HG02870 (cell line): Measurements from ENCODE around the gene ASTN2.
"Not testable (repeated sequence)": the region's sequence is repeated elsewhere in the genome, so short reads cannot be mapped to it uniquely, and the experiment has no call there.

Experiments used
- ATAC-seq: cut with Tn5 transposase; IDR thresholded peaks from one replicate; pipeline ENCODE4 v1.9.1; 2021; ENCODE audit warnings: mild to moderate bottlenecking, moderate library complexity; ENCODE audit not compliant: unreplicated experiment

The ASTN2 gene

GRCh38 chr9:116837018-116837989 is 577.6 kb downstream of the ASTN2 start:
- no peak for ATAC-seq

DNA sequence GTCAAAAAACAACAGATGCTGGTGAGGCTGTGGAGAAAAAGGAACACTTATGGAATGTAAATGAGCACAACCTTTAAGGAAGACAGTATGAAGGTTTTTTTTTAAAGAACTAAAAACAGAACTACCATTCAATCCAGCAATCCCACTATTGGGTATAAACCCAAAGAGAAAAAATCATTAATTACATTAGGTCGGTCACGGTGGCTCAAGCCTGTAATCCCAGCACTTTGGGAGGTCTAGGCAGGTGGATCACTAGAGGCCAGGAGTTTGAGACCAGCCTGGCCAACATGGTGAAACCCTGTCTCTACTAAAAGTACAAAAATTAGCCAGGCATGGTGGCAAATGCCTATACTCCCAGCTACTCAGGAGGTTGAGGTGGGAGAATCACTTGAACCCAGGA is 584.5 kb downstream of the ASTN2 start:
- not testable (repeated sequence) for ATAC-seq

DNA sequence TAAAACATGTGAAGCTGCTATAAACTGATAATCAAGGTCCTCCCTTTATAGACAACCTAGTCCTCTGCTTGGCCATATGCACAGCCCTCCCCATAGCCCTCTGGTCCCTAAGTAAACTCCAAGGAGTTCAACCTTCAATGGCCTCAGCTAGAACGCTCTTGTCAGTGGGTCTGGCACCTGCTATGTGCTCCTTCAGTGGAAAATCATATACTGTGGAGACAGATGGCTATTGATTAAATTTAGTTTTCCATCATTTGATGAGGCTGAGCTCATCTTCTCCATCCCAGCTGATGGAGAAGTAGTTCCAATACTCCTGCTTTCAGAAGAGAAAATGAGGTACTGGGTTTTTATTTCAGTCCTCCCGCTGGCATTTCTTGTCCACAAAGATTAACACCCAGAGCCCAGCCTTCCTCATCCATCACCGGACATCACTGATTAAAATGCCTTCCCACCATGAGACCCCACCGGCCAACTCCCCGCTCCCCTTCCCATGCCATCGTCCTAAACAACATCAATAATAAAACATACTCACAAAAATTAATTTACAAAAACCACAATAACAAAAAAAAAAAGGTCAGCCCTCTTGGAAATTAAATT is 593.1 kb downstream of the ASTN2 start:
- ATAC-seq = no peak

DNA sequence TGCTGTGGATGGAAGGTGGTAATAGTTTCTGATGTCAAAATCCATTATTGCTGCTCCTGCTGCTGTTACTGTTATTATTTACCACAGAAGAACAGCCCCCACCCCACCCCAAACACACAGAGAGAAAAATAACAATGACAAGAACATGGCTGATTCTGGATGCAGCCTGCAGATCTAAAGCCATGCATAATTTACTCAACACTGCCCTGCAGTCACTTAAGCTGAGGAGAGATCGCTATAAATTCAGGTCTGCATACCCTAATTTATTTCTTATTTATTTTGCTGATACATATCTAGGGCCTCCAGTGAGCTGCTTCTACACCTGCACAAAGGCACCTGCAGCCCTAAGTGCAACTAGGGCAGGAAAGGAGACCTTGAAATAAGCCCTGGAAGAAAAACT is 595.7 kb downstream of the ASTN2 start:
- ATAC-seq = no peak

DNA sequence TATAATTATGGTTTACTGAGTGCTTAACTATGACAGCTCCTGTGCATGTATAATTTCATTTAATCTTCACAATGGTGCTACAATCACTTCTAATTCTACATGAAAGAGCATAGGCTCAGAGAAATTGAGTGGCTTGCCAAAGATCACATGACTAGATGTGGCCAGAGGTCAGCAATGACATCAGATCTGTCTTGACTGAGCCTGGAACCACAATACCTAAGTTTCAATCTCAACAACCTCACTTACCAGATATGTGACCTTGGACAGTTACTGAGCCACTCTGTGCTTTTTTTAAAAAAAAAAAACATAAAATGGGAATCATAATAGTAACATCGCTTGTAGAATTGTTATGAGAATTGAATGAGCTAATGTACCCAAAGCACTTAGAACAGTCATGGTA is 597.1 kb downstream of the ASTN2 start:
- peak; percentile 75 for ATAC-seq

DNA sequence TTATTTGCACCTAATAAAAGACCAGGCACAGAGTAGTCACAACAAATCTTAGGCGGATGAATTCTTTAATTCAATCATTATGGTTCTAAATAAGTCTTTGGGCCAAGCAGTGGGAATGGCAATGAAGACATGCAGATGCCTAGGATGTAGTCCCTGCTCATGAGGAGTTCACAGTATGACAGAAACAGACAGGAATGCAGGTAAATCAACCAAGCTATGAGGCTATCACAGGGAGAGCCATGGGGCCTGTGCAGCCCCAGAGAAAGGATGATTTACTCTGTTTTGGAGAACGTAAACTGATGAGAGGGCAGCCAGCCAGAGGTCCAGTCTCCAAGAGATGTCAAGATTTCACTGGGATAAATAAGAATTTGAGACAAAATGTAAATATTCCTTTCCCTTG is 598.4 kb downstream of the ASTN2 start:
- no peak for ATAC-seq

DNA sequence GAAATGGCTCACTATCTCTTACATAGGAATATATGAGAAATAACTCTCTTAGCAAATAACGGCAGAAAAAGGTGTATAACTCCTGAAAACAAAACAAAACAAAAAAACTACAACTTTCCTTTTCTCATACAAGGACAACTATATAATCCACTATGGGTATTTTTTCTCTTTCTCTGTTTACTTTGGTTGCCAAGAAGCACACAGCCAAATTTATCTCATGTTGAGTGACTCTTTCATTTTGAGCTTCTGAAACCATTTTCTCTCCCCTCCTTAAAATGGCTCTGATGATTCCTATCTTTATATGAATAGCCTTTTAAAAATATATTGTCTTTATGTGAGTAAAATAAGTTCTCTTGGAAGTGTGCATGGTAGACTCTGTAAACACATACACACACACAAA is 599.0 kb downstream of the ASTN2 start:
- peak; percentile 39 for ATAC-seq

DNA sequence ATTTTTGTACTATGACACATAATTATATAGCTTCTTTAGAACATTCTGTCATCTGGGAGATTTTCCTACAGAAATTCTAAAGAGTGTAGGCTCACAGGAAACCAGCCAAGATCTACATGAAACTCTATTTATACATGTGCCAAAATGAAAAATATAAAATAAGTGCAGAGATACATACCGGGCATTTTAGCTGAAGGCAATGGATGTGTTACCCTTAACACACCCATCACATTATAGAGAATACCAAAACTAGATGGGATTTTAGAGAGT is 601.9 kb downstream of the ASTN2 start:
- ATAC-seq = no peak

DNA sequence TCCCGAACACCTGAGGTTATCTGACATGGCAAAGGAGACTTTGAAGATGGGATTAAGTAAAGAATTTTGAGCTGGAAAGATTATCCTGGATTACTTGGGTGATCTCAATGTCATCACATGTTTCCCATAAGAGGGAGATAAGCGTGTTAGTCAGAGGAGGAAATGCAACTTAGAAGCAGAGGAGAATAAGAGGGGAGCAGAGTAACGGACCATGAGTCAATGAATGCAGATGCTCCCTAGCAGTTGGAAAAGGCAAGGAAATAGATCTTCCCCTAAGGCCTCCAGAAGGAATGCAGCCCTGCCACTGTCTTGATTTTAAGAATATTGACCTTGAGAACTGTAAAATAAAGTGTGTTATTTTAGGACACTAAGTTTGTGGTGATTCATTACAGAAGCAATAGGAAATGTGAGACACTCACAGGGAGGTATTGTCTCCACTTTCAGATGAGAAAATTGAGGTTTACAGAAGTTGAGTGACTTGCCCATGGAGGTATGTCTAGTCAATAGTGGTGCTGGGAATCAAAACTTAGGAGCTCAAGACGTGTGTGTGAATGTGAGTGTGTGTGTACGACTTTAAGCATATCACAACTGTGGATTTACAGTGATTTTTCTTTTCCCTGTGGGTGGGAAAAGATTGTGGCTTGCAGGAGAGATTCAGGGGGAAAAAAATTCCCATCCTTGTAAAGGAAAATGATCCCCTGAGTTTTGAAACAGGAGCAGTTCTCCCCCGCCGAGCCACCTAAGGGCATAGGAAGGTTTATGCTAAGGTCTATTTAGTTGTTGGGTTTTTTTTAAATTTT is 602.4 kb downstream of the ASTN2 start:
- no peak for ATAC-seq

DNA sequence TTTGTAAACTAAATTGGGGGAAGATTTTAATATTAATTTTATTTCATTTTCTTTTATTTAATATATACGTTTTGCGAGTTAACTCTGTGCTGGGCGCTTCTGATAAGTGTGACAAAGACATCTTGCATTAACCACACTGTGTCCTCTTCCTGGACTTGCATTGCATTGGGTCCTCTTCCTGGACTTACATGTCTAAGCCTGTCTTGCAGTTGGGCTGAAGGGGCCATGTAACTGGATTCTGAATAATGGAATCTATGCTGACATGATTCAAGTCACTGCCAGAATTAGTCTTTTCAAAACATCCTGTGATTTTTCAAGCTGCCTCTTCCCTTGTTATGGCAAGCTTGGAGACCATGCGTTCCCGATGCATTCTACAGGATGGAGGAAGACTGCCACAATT is 605.2 kb downstream of the ASTN2 start:
- no peak for ATAC-seq

GRCh38 chr9:116806075-116806474 is 608.8 kb downstream of the ASTN2 start:
- no peak for ATAC-seq

DNA sequence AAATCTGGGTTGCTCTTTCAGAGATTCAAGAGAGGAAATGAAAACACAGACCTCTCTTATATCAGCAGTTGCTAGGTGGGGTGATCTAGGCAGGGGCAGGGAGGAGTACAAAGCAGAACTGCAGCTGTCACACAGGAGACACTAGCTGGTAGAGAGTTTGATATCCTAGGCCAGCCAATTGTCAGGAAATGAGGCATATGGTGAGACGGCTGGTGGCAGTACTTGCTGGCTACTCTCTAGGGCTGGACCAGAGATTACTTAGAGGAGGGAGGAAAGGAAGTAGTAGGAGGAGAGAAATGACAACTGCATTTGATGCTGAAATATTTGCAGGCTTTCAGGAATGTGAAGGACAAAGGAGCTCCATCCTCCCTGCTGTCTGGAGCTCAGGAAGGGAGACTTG is 614.0 kb downstream of the ASTN2 start:
- ATAC-seq = peak; percentile 58

- ATAC-seq = no peak
Observed at GRCh38 chr9:116800074-116800473, 614.8 kb downstream of the ASTN2 start.

GRCh38 chr9:116798521-116798920 is 616.3 kb downstream of the ASTN2 start:
- no peak for ATAC-seq

- ATAC-seq = no peak
Observed at GRCh38 chr9:116797276-116797675, 617.6 kb downstream of the ASTN2 start.

DNA sequence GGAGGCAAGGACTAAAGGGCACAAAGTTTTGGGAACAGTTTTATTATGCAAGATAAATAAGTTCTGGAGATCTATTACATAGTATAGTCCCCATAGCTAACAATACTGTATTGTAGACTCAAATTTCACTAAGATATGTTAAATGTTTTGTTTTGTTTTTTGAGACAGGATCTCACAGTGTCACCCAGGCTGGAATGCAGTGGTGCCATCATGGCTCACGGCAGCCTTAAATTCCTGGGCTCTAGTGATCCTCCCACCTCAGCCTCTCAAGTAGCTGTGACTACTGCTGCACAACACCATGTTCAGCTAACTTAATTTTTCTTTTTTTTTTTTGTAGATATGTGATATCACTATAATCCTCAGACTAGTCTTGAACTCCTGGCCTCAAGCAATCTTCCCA is 618.2 kb downstream of the ASTN2 start:
- no peak for ATAC-seq

GRCh38 chr9:116795821-116796220 is 619.0 kb downstream of the ASTN2 start:
- ATAC-seq = no peak

DNA sequence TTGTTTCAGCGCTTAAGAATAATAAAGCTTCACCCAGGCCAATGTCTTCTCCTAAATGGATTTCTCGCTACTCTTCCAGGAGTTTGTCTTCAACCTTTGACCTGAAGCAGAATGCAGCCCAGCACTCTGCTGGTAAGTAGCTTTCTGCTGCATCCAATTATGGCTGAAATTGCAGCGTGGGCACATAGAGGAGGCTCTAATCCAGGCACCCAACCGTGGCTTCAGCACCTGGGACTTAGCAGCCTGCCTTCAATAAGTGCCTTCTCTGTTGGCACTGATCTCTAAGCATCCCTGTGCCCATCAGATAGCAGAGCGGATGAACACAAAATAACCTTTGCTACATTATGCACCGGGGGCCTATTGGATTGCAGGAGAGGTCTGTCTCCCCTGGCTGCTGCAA is 622.6 kb downstream of the ASTN2 start:
- no peak for ATAC-seq

DNA sequence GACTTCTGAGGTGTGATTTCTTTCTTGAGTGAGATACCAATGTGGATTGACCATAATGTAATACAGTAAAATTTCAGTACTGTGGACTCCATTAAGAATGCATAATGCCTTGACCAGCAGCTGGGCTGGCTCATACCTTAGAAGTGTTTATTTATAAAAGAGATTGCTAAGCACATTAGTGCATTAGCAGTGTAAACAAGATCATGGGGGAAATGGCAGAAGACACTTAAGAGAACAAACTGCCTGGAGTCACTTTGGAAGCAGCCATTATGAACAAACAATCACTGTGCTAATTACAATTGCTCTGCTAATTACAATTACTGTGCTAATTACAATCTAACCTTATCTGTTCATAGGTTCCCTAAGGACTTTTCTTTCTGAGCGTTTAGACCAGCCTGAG is 623.5 kb downstream of the ASTN2 start:
- ATAC-seq = no peak

DNA sequence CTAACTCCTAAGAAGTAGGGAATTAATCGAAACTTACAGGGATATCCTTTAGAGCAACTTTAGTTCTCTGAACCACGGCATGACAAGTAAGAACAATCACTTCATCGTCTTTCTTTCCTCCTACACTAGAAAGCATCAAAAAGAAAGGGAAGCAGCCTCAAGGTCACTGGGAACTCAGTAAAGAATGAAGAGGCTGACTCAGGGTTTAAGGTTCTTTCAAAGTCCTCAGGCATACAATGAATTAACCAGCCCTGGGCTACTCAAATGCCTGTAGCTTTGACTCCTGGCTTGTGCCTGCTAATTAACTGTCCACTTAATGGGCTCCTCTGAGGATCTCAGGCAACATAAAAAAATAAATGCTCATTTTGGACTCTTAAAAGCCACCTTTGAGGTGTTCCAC is 625.8 kb downstream of the ASTN2 start:
- no peak for ATAC-seq

DNA sequence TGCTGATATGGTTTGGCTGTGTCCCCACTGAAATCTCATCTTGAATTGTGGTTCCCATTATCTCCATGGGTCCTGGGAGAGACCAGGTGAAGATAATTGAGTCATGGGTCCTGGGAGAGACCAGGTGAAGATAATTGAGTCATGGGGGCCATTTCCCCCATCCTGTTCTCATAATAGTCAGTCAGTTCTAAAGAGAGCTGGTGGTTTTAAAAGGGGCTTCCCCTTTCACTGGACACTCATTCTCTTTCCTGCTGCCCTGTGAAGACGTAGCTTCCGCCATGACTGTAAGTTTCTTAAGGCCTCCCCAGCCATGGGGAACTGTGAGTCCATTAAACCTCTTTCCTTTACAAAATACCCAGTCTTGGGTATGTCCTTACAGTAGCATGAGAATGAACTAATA is 628.1 kb downstream of the ASTN2 start:
- peak; percentile 79 for ATAC-seq

DNA sequence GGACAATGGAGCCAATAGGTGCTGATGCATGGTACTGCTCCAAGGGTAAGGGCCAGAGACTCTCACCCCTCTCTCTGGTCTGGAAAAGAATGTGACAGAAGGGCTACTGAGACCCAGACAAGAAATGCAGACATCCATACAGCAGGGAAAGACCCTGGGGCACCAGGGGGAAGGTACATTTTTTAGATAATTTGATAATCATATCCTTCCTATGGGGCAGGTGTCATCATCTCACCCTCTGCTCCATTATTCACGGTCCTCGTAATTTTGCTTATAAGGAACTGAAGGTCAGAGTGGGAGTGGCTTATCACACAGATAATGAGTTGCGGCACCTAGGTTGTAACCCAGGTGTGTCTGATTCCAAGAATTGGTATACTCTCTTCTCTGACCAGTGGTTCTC is 637.7 kb downstream of the ASTN2 start:
- ATAC-seq = no peak
